Measurements from ENCODE around the gene TFPT.

Gene TFPT

GRCh38 chr19:54084410-54084809 lies 31.0 kb downstream of the TFPT start:
- DNase-seq (ENCODE audit: extremely low read depth in 1 of 2, low read depth in 1 of 2), result no peak

DNA sequence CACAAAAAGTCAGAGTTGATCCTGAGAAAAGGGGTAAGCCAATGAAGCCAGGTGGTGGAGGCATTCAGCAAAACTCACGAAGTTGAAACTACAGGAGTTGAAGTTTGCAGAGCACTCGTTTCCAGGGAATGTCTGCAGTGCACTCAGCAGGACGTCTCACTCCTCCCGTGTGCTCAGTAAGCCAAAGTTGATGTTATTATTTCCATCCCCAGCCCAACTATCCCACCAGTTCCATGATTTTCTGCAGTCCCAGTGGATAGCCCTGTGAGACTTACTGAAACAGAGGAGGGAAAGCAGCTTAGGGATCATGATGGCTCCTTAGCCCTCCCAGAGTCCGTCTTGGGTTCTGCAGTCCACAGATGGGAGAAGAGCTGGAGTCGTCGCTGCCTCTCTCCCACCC lies 34.4 kb downstream of the TFPT start, which contains the start of gene TARM1:
Gene TARM1 (minus strand): TSS at position 334 of the 400 bp plus-strand sequence. CDS start 25 bp downstream, at position 309.
- no peak for DNase-seq (ENCODE audit: extremely low read depth in 1 of 2, low read depth in 1 of 2)

DNA sequence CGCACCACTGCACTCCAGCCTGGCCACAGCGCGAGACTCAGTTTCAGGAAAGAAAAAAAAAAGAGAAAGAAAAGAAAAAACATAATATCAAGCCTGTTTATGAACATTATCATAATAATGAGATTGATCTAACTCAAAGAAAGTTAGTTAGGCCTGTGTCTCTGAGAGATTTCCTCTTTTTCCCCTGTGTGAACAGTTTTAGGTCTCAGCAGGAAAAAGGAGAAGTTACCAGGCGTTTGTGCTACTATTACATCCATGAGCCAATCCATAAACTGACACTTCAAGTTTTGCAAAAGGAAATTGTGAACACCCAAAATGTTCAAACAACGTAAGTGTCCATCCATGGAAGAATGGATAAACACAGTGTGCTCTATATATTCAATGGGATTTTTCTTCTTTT lies 38.1 kb downstream of the TFPT start:
- DNase-seq (ENCODE audit: extremely low read depth in 1 of 2, low read depth in 1 of 2), result no peak

- no peak for DNase-seq (ENCODE audit: extremely low read depth in 1 of 2, low read depth in 1 of 2)
These were observed 40.6 kb downstream of the TFPT start for GRCh38 chr19:54074851-54075250.

- DNase-seq (ENCODE audit: extremely low read depth in 1 of 2, low read depth in 1 of 2), result no peak
These were observed 41.6 kb downstream of the TFPT start for GRCh38 chr19:54073829-54074228.

DNA sequence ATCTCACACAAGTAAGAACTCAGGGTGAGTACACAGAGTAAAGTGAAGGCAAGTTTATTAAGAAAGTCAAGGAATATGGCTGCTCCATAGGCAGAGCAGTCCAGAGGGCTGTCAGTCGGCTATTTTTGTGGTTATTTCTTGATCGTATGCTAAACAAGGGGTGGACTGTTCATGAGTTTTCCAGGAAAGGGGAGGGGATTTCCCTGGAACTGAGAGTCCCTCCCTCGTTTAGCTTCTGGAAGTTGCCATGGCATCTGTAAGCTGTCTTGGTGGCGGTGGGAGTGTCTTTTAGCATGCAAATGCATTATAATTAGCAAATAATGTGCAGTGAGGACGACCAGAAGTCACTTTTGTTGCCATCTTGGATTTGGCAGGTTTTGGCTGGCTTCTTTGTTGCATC lies 46.0 kb downstream of the TFPT start:
- no peak for DNase-seq (ENCODE audit: extremely low read depth in 1 of 2, low read depth in 1 of 2)

DNA sequence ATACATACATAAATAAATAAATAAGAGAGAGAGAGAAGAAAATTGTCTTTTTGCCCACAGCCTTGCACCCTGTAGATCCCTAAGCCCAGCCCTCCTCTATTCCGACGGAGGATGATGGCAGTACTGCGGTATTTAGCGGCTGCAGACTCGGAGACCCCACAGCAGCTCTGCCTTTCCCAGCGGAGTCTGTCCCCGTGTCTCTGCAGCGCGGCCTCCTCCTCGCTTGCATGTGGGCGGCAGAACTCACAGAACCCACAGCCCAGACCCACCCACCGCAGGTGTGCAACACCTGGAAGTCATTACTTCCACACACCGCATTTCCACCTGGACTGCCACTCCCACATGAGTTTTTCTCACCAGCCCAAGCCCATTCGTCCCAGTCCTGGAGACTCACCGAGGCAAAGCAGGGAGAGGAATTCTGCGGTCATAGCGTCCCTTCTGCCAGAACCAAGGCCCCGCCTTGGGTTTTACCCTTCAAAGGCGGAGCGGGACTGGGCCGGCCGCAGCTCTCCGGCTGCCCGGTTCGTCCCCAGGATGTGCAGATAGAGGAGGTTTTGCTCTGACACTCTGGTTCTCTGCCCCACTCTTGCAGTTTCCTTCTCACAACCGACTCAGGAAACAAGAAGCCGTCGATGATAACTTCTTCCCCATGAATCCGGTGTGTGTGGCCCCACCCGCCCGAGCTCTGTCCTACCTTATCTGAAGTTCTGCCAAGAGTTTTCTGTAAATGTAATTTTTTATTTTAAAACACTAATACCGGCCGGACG lies 51.9 kb downstream of the TFPT start, which contains the start of gene VSTM1:
Gene VSTM1 (minus strand): TSS at position 548 of the 767 bp plus-strand sequence. CDS start 120 bp downstream, at position 428.
- no peak for DNase-seq (ENCODE audit: extremely low read depth in 1 of 2, low read depth in 1 of 2)

DNA sequence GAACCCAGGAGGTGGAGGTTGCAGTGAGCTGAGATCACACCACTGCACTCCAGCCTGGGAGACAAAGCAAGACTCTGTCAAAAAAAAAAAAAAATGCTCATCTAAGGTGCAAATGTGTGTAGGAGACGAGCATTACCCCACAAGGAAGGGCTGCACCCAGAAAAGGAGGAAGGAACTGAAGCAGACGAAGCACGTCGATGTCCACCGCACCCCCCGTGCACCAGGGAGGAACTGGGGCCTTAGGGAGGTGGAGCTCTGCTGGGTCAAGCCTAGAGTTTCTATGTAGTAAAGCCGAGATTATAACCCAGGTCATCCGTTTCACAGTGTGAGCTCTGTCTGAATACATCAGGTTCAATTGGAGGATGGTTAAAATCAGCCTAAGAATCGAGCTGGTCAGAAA lies 52.8 kb downstream of the TFPT start:
- no peak for DNase-seq (ENCODE audit: extremely low read depth in 1 of 2, low read depth in 1 of 2)

All from activated CD8-positive, alpha-beta memory T cell treated with anti-CD3 and anti-CD28 coated beads for 1 hour (primary cell).